ENCODE data around the gene POTEC.
"Not testable (repeated sequence)": the region's sequence is repeated elsewhere in the genome, so short reads cannot be mapped to it uniquely, and the experiment has no call there.

POTEC gene

GRCh38 chr18:14473250-14474006 is 70.0 kb downstream of the POTEC start:
- H3K4me3 ChIP-seq (ENCODE audit: low read length); H3F3A ChIP-seq (ENCODE audit: insufficient read depth, low read length); DNase-seq; H3K4me1 ChIP-seq (ENCODE audit: low read length); H3K4me2 ChIP-seq (ENCODE audit: low read depth, low read length); H2AFZ ChIP-seq (ENCODE audit: low read length); H3K9me3 ChIP-seq (replicated peaks; ENCODE audit: insufficient read depth, low read length); H3K36me3 ChIP-seq (replicated peaks; ENCODE audit: insufficient read depth, low read length); H3K9ac ChIP-seq (ENCODE audit: low read length); H3K27ac ChIP-seq (ENCODE audit: low read length); H3K9me2 ChIP-seq (replicated peaks; ENCODE audit: insufficient read depth, low read length); H4K20me1 ChIP-seq (ENCODE audit: insufficient read depth, low read length); H3K79me2 ChIP-seq (ENCODE audit: low read length); H3K27me3 ChIP-seq (replicated peaks; ENCODE audit: insufficient read depth, low read length): not testable (repeated sequence)

GRCh38 chr18:14471286-14471685 is 72.1 kb downstream of the POTEC start:
- H3K4me3 ChIP-seq (ENCODE audit: low read length); DNase-seq; H3K9ac ChIP-seq (ENCODE audit: low read length); H2AFZ ChIP-seq (ENCODE audit: low read length); H3K9me2 ChIP-seq (replicated peaks; ENCODE audit: insufficient read depth, low read length); H3K4me2 ChIP-seq (ENCODE audit: low read depth, low read length); H4K20me1 ChIP-seq (ENCODE audit: insufficient read depth, low read length); H3F3A ChIP-seq (ENCODE audit: insufficient read depth, low read length); H3K79me2 ChIP-seq (ENCODE audit: low read length); H3K9me3 ChIP-seq (replicated peaks; ENCODE audit: insufficient read depth, low read length); H3K4me1 ChIP-seq (ENCODE audit: low read length); H3K27ac ChIP-seq (ENCODE audit: low read length); H3K27me3 ChIP-seq (replicated peaks; ENCODE audit: insufficient read depth, low read length); H3K36me3 ChIP-seq (replicated peaks; ENCODE audit: insufficient read depth, low read length): not testable (repeated sequence)

- not testable (repeated sequence) for H3K9me3 ChIP-seq (replicated peaks; ENCODE audit: insufficient read depth, low read length); H2AFZ ChIP-seq (ENCODE audit: low read length); H3K79me2 ChIP-seq (ENCODE audit: low read length); H3K9me2 ChIP-seq (replicated peaks; ENCODE audit: insufficient read depth, low read length); H3K27me3 ChIP-seq (replicated peaks; ENCODE audit: insufficient read depth, low read length); H3K4me1 ChIP-seq (ENCODE audit: low read length); H3F3A ChIP-seq (ENCODE audit: insufficient read depth, low read length); H4K20me1 ChIP-seq (ENCODE audit: insufficient read depth, low read length); H3K27ac ChIP-seq (ENCODE audit: low read length); H3K9ac ChIP-seq (ENCODE audit: low read length); H3K36me3 ChIP-seq (replicated peaks; ENCODE audit: insufficient read depth, low read length); H3K4me2 ChIP-seq (ENCODE audit: low read depth, low read length); DNase-seq; H3K4me3 ChIP-seq (ENCODE audit: low read length)
Observed at GRCh38 chr18:14470446-14470845, 73.0 kb downstream of the POTEC start.

- not testable (repeated sequence) for H3K9me2 ChIP-seq (replicated peaks; ENCODE audit: insufficient read depth, low read length); H3K9ac ChIP-seq (ENCODE audit: low read length); H3K9me3 ChIP-seq (replicated peaks; ENCODE audit: insufficient read depth, low read length); H3K4me2 ChIP-seq (ENCODE audit: low read depth, low read length); H3K79me2 ChIP-seq (ENCODE audit: low read length); H3K4me1 ChIP-seq (ENCODE audit: low read length); H3K4me3 ChIP-seq (ENCODE audit: low read length); H3K36me3 ChIP-seq (replicated peaks; ENCODE audit: insufficient read depth, low read length); H4K20me1 ChIP-seq (ENCODE audit: insufficient read depth, low read length); H3F3A ChIP-seq (ENCODE audit: insufficient read depth, low read length); DNase-seq; H3K27ac ChIP-seq (ENCODE audit: low read length); H2AFZ ChIP-seq (ENCODE audit: low read length); H3K27me3 ChIP-seq (replicated peaks; ENCODE audit: insufficient read depth, low read length)
Observed at GRCh38 chr18:14470046-14470445, 73.4 kb downstream of the POTEC start.

GRCh38 chr18:14465989-14466388 is 77.4 kb downstream of the POTEC start:
- not testable (repeated sequence) for H3K4me2 ChIP-seq (ENCODE audit: low read depth, low read length); H3K9me2 ChIP-seq (replicated peaks; ENCODE audit: insufficient read depth, low read length); H4K20me1 ChIP-seq (ENCODE audit: insufficient read depth, low read length); H3K79me2 ChIP-seq (ENCODE audit: low read length); H3K4me1 ChIP-seq (ENCODE audit: low read length); H3K27ac ChIP-seq (ENCODE audit: low read length); H3K36me3 ChIP-seq (replicated peaks; ENCODE audit: insufficient read depth, low read length); H3K9ac ChIP-seq (ENCODE audit: low read length); H3K9me3 ChIP-seq (replicated peaks; ENCODE audit: insufficient read depth, low read length); DNase-seq; H3K4me3 ChIP-seq (ENCODE audit: low read length); H3F3A ChIP-seq (ENCODE audit: insufficient read depth, low read length); H3K27me3 ChIP-seq (replicated peaks; ENCODE audit: insufficient read depth, low read length); H2AFZ ChIP-seq (ENCODE audit: low read length)
